Neuronal stem cell (in vitro differentiated cells): Measurements from ENCODE around the gene PTPRQ.
A peak's percentile ranks its signal among the peaks of the same experiment; 100 is the strongest.

Source experiments
- DNase-seq: peaks from one replicate; pipeline ENCODE4 v3.0.0-alpha.2; 2013; ENCODE audit warnings: low spot score
- H2AFZ ChIP-seq: one replicate; pipeline ENCODE4 v1.6.1; 2013; ENCODE audit warnings: mild to moderate bottlenecking, low read length, inconsistent platforms
- H2AK5ac ChIP-seq: 2 replicates; pipeline ENCODE4 v1.6.1; 2013; ENCODE audit warnings: low read depth, mild to moderate bottlenecking, inconsistent platforms, low read length, moderate library complexity, mixed read lengths
- H2BK120ac ChIP-seq: 2 replicates; pipeline ENCODE4 v1.6.1; 2013; ENCODE audit warnings: low read depth, mild to moderate bottlenecking, inconsistent platforms, low read length, moderate library complexity, mixed read lengths
- H2BK12ac ChIP-seq: one replicate; pipeline ENCODE4 v1.6.1; 2013; ENCODE audit warnings: low read length, inconsistent platforms
- H2BK15ac ChIP-seq: 2 replicates; pipeline ENCODE4 v1.6.1; 2013; ENCODE audit warnings: mild to moderate bottlenecking, low read length, inconsistent platforms, mixed read lengths
- H2BK5ac ChIP-seq: one replicate; pipeline ENCODE4 v1.6.1; 2013; ENCODE audit warnings: inconsistent platforms, mild to moderate bottlenecking, low read length, moderate library complexity
- H3K14ac ChIP-seq: one replicate; pipeline ENCODE4 v1.6.1; 2013; ENCODE audit warnings: low read length, inconsistent platforms
- H3K18ac ChIP-seq: 2 replicates; pipeline ENCODE4 v1.6.1; 2013; ENCODE audit warnings: low read length, inconsistent platforms
- H3K23ac ChIP-seq: 2 replicates; pipeline ENCODE4 v1.6.1; 2013; ENCODE audit warnings: low read depth, mild to moderate bottlenecking, mixed read lengths, low read length, inconsistent platforms; ENCODE audit not compliant: poor library complexity
- H3K27ac ChIP-seq: replicated peaks from 3 replicates; pipeline ENCODE4 v1.5.1; 2013; ENCODE audit warnings: low read length, inconsistent platforms
- H3K27me3 ChIP-seq, 3 experiments: 2 replicates each; pipeline ENCODE4 v1.6.1; 2013; ENCODE audit warnings: low read length in 3 of 3, mild to moderate bottlenecking in 2 of 3, inconsistent platforms in 1 of 3, low read depth in 1 of 3, mixed read lengths in 1 of 3, moderate library complexity in 1 of 3; ENCODE audit not compliant: control insufficient read depth in 3 of 3, insufficient read depth in 3 of 3
- H3K36me3 ChIP-seq, 2 donors: replicated peaks in 1 of 2; 2 replicates each; pipeline ENCODE4 v1.6.1; 2013; ENCODE audit warnings: low read length in 2 of 2; ENCODE audit not compliant: control insufficient read depth in 2 of 2, insufficient read depth in 2 of 2
- H3K4ac ChIP-seq: 2 replicates; pipeline ENCODE4 v1.6.1; 2013; ENCODE audit warnings: inconsistent platforms, mild to moderate bottlenecking, low read length, moderate library complexity
- H3K4me1 ChIP-seq, 2 donors: 1 replicate in 1 of 2; 2 replicates in 1 of 2; pipeline ENCODE4 v1.6.1; 2013; ENCODE audit warnings: low read length in 2 of 2, low read depth in 1 of 2; ENCODE audit not compliant: control insufficient read depth in 2 of 2, insufficient read depth in 1 of 2
- H3K4me2 ChIP-seq: one replicate; pipeline ENCODE4 v1.6.1; 2013; ENCODE audit warnings: mild to moderate bottlenecking, low read length, inconsistent platforms; ENCODE audit not compliant: insufficient read depth, poor library complexity, severe bottlenecking
- H3K4me3 ChIP-seq, 2 donors: 2 replicates each; pipeline ENCODE4 v1.5.1; 2013; ENCODE audit warnings: low read length in 2 of 2, mild to moderate bottlenecking in 2 of 2, inconsistent platforms in 1 of 2, moderate library complexity in 1 of 2
- H3K79me1 ChIP-seq: one replicate; pipeline ENCODE4 v1.6.1; 2013; ENCODE audit warnings: low read depth, mild to moderate bottlenecking, inconsistent platforms, low read length, moderate library complexity
- H3K9ac ChIP-seq: one replicate; pipeline ENCODE4 v1.6.1; 2013; ENCODE audit warnings: mild to moderate bottlenecking, low read depth, low read length, inconsistent platforms; ENCODE audit not compliant: poor library complexity
- H3K9me3 ChIP-seq, 2 donors: replicated peaks in 1 of 2; 2 replicates each; pipeline versions ENCODE3 to v1.6.1; 2013; ENCODE audit warnings: low read length in 2 of 2, mild to moderate bottlenecking in 2 of 2, inconsistent platforms in 1 of 2, low read depth in 1 of 2, mixed read lengths in 1 of 2, moderate library complexity in 1 of 2; ENCODE audit not compliant: control insufficient read depth in 2 of 2, insufficient read depth in 1 of 2
- H4K8ac ChIP-seq: one replicate; pipeline ENCODE4 v1.6.1; 2013; ENCODE audit warnings: low read depth, mild to moderate bottlenecking, inconsistent platforms, low read length, moderate library complexity
- H4K91ac ChIP-seq: one replicate; pipeline ENCODE4 v1.6.1; 2013; ENCODE audit warnings: low read length, low read depth, mild to moderate bottlenecking, inconsistent platforms; ENCODE audit not compliant: poor library complexity
- WGBS, 2 donors: extraction: QIAGEN DNeasy Blood & Tissue Kit; methylation state at CpG; one replicate each; pipeline ENCODE4 v1.1.7; 2013; ENCODE audit warnings: missing lambda C conversion rate in 2 of 2, mixed read lengths in 1 of 2; ENCODE audit not compliant: insufficient read length in 2 of 2, insufficient replicate concordance in 1 of 2; ENCODE audit errors: extremely low coverage in 2 of 2; 5-methylcytosine and 5-hydroxymethylcytosine counted together

Gene PTPRQ

GRCh38 chr12:80531646-80532045 lies 87.6 kb downstream of the PTPRQ start:
- Histone ChIP-seq H3K23ac (no peak overlapping the region), H2BK120ac (no peak overlapping the region), H3K14ac (no peak overlapping the region), H2AFZ (no peak overlapping the region), H3K4me3 (no peak overlapping the region), H2BK5ac (no peak overlapping the region), H3K9ac (no peak overlapping the region), H2BK15ac (no peak overlapping the region), H3K9me3 (no peaks in the 10 kb centered on the region), H3K27ac (no peak overlapping the region), H2AK5ac (no peak overlapping the region), H4K91ac (no peak overlapping the region), H3K36me3 (no peaks in the 10 kb centered on the region), H3K4me1 (no peaks in the 10 kb centered on the region), H3K79me1 (no peaks in the 10 kb centered on the region), H3K4ac (no peak overlapping the region), H3K4me2 (no peak overlapping the region), H4K8ac (no peak overlapping the region), H3K27me3 (no peaks in the 10 kb centered on the region), H3K18ac (no peak overlapping the region), H2BK12ac (no peak overlapping the region)
- no peak for DNase-seq

- Histone ChIP-seq H3K4me3 (no peak overlapping the region), H2BK12ac (no peak overlapping the region), H3K23ac (no peak overlapping the region), H3K9ac (no peak overlapping the region), H3K27me3 (no peaks in the 10 kb centered on the region), H3K27ac (no peak overlapping the region), H2BK15ac (no peak overlapping the region), H4K91ac (no peak overlapping the region), H3K4ac (no peak overlapping the region), H2AK5ac (no peak overlapping the region), H3K9me3 (no peaks in the 10 kb centered on the region), H2BK120ac (no peak overlapping the region), H3K4me2 (no peak overlapping the region), H2AFZ (peak overlapping the region; percentile 9), H3K4me1 (no peaks in the 10 kb centered on the region), H4K8ac (no peak overlapping the region), H3K79me1 (no peaks in the 10 kb centered on the region), H3K14ac (no peak overlapping the region), H3K18ac (no peak overlapping the region), H2BK5ac (no peak overlapping the region), H3K36me3 (no peaks in the 10 kb centered on the region)
- no CpG with 5 or more reads among the region's 2 CpGs for WGBS, 2 donors
- DNase-seq = no peak
Observed at GRCh38 chr12:80539029-80539428, 95.0 kb downstream of the PTPRQ start.

- no CpG with 5 or more reads among the region's 3 CpGs for WGBS, 2 donors
- Histone ChIP-seq H3K14ac (no peak overlapping the region), H3K23ac (no peak overlapping the region), H2AFZ (no peak overlapping the region), H3K18ac (no peak overlapping the region), H3K4ac (no peak overlapping the region), H3K27ac (no peak overlapping the region), H3K4me3 (no peak overlapping the region), H2BK120ac (no peak overlapping the region), H3K27me3 (no peaks in the 10 kb centered on the region), H3K4me1 (no peaks in the 10 kb centered on the region), H3K9me3 (no peaks in the 10 kb centered on the region), H4K8ac (no peak overlapping the region), H3K36me3 (no peaks in the 10 kb centered on the region), H2BK12ac (no peak overlapping the region), H2BK5ac (no peak overlapping the region), H4K91ac (no peak overlapping the region), H3K4me2 (no peak overlapping the region), H2BK15ac (no peak overlapping the region), H3K9ac (no peak overlapping the region), H2AK5ac (no peak overlapping the region), H3K79me1 (no peaks in the 10 kb centered on the region)
- no peak for DNase-seq
Observed at GRCh38 chr12:80549298-80549697, 105.3 kb downstream of the PTPRQ start.

GRCh38 chr12:80551897-80552296 lies 107.9 kb downstream of the PTPRQ start:
- Histone ChIP-seq H3K27ac (no peak overlapping the region), H3K27me3 (no peaks in the 10 kb centered on the region), H4K8ac (no peak overlapping the region), H2BK12ac (no peak overlapping the region), H2BK15ac (no peak overlapping the region), H2AK5ac (no peak overlapping the region), H3K14ac (no peak overlapping the region), H3K18ac (no peak overlapping the region), H3K4me2 (no peak overlapping the region), H3K36me3 (no peaks in the 10 kb centered on the region), H2AFZ (no peak overlapping the region), H2BK120ac (no peak overlapping the region), H2BK5ac (no peak overlapping the region), H3K4me3 (no peak overlapping the region), H3K4ac (no peak overlapping the region), H3K79me1 (no peaks in the 10 kb centered on the region), H3K23ac (no peak overlapping the region), H3K9me3 (no peaks in the 10 kb centered on the region), H4K91ac (no peak overlapping the region), H3K9ac (no peak overlapping the region), H3K4me1 (no peaks in the 10 kb centered on the region)
- no peak for DNase-seq
- no CpG with 5 or more reads among the region's 1 CpG for WGBS, 2 donors
